ENCODE results near the gene MLYCD. TPM values are rescaled to one million over a fixed set of nuclear protein-coding genes. Genes with fewer than 3 reads are reported as not detected.
"Not testable (repeated sequence)": the region's sequence is repeated elsewhere in the genome, so short reads cannot be mapped to it uniquely, and the experiment has no call there.

MLYCD gene
- total RNA-seq, 1 donor = 5.1 TPM

GRCh38 chr16:83947642-83948234 is 48.8 kb downstream of the MLYCD start:
- H3K4me2 ChIP-seq (ENCODE audit: insufficient read depth, low read length) = no peak overlapping the region
- TF ChIP-seq, protein P1, sequence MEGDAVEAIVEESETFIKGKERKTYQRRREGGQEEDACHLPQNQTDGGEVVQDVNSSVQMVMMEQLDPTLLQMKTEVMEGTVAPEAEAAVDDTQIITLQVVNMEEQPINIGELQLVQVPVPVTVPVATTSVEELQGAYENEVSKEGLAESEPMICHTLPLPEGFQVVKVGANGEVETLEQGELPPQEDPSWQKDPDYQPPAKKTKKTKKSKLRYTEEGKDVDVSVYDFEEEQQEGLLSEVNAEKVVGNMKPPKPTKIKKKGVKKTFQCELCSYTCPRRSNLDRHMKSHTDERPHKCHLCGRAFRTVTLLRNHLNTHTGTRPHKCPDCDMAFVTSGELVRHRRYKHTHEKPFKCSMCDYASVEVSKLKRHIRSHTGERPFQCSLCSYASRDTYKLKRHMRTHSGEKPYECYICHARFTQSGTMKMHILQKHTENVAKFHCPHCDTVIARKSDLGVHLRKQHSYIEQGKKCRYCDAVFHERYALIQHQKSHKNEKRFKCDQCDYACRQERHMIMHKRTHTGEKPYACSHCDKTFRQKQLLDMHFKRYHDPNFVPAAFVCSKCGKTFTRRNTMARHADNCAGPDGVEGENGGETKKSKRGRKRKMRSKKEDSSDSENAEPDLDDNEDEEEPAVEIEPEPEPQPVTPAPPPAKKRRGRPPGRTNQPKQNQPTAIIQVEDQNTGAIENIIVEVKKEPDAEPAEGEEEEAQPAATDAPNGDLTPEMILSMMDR (IDR thresholded peaks at IDR 0.05; ENCODE audit: extremely low read depth, low read depth, low read length) = no peak
- no peak for DNase-seq (ENCODE audit: insufficient read length, low spot score, missing footprints)
- no peaks in the 10 kb centered on the region for H3K36me3 ChIP-seq (ENCODE audit: insufficient read depth, low read length)
- no peak overlapping the region for H3K27ac ChIP-seq (ENCODE audit: low read depth, low read length)
- H3K79me2 ChIP-seq (ENCODE audit: insufficient read depth, low read length) = no peaks in the 10 kb centered on the region
- H3K27me3 ChIP-seq (ENCODE audit: insufficient read depth, low read length) = no peaks in the 10 kb centered on the region
- H2AFZ ChIP-seq (ENCODE audit: low read length) = no peak overlapping the region
- H3K9me3 ChIP-seq (ENCODE audit: low read depth, low read length) = no peaks in the 10 kb centered on the region
- no peaks in the 10 kb centered on the region for H4K20me1 ChIP-seq (ENCODE audit: insufficient read depth, low read length)
- no peak overlapping the region for H3K4me3 ChIP-seq (ENCODE audit: insufficient read depth, low read length)
- peaks cover 4% of the 10 kb centered on the region for H3K4me1 ChIP-seq (ENCODE audit: insufficient read depth, low read length)

DNA sequence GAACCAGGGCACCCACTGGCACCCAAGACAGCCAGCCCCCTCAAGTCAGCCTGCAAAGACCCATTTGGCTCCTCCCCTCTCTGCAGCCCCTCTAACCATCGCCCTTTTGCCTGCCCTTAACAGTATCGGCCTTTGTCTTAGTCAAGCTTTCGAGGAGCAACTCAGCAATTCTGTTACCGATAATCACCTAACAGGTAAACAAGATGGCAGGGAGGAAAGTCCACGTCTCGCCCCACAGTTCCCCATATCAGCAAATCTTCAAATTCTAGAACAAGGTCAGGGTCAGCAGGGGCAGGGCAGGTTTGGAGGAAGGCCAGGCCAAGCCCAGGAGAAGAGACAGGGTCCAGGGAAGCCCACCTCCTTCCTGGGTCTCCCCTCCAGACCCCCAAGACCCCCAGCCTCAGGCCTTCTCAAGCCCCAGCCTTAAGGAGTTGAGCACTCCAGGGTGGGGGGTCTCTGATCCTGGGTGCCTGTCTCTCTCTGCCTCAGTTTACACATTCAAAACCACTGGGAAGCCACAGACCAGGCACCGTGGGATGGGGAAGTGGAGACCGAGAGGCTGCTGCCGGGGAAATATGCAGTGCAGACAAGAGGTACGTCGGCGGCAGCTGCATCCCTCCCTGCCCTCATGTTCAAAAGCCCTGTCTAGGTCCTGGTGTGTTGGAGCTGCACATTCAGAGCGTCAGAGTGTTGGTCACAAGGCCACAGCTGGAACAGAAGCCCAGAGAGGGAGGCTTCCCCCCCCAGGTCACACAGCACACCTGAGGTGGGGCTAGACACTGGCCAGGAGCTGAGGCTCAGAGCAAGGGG is 50.2 kb downstream of the MLYCD start:
- Histone ChIP-seq H3K4me2 (ENCODE audit: insufficient read depth, low read length) (no peak overlapping the region), H3K27ac (ENCODE audit: low read depth, low read length) (no peak overlapping the region)
- no peak for DNase-seq (ENCODE audit: insufficient read length, low spot score, missing footprints)

DNA sequence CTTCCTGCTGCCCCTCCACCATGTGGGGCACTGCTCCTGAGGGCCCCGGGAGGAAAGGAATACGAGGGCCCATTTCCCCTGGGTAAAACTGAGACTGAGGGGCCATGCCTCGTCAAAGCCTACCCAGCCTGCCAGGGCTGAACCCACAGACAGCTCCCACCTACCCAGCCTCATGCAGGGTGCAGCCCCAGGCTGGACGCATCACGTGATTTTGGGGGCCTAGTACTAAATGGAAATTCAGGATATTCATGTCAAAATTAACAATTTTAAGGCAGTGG is 50.7 kb downstream of the MLYCD start:
- H3K4me1 ChIP-seq (ENCODE audit: insufficient read depth, low read length) = peaks cover 17% of the 10 kb centered on the region
- no peak overlapping the region for H3K4me2 ChIP-seq (ENCODE audit: insufficient read depth, low read length)
- H3K9me3 ChIP-seq (ENCODE audit: low read depth, low read length) = no peaks in the 10 kb centered on the region
- H3K79me2 ChIP-seq (ENCODE audit: insufficient read depth, low read length) = peaks cover 4% of the 10 kb centered on the region
- DNase-seq (ENCODE audit: insufficient read length, low spot score, missing footprints) = no peak
- TF ChIP-seq, protein P1 (IDR thresholded peaks at IDR 0.05; ENCODE audit: extremely low read depth, low read depth, low read length) = no peak
- no peaks in the 10 kb centered on the region for H3K27me3 ChIP-seq (ENCODE audit: insufficient read depth, low read length)
- H4K20me1 ChIP-seq (ENCODE audit: insufficient read depth, low read length) = no peaks in the 10 kb centered on the region
- no peak overlapping the region for H2AFZ ChIP-seq (ENCODE audit: low read length)
- H3K36me3 ChIP-seq (ENCODE audit: insufficient read depth, low read length) = no peaks in the 10 kb centered on the region
- H3K27ac ChIP-seq (ENCODE audit: low read depth, low read length) = no peak overlapping the region
- no peak overlapping the region for H3K4me3 ChIP-seq (ENCODE audit: insufficient read depth, low read length)

More for the DNA sequence above, 50.2 kb downstream of the MLYCD start:
- Histone ChIP-seq H3K79me2 (ENCODE audit: insufficient read depth, low read length) (peaks cover 2% of the 10 kb centered on the region), H3K27me3 (ENCODE audit: insufficient read depth, low read length) (no peaks in the 10 kb centered on the region), H3K9me3 (ENCODE audit: low read depth, low read length) (no peaks in the 10 kb centered on the region), H3K4me3 (ENCODE audit: insufficient read depth, low read length) (no peak overlapping the region), H4K20me1 (ENCODE audit: insufficient read depth, low read length) (no peaks in the 10 kb centered on the region), H3K4me1 (ENCODE audit: insufficient read depth, low read length) (peaks cover 12% of the 10 kb centered on the region), H2AFZ (ENCODE audit: low read length) (no peak overlapping the region), H3K36me3 (ENCODE audit: insufficient read depth, low read length) (no peaks in the 10 kb centered on the region)
- TF ChIP-seq, protein P1 (IDR thresholded peaks at IDR 0.05; ENCODE audit: extremely low read depth, low read depth, low read length) = no peak

DNA sequence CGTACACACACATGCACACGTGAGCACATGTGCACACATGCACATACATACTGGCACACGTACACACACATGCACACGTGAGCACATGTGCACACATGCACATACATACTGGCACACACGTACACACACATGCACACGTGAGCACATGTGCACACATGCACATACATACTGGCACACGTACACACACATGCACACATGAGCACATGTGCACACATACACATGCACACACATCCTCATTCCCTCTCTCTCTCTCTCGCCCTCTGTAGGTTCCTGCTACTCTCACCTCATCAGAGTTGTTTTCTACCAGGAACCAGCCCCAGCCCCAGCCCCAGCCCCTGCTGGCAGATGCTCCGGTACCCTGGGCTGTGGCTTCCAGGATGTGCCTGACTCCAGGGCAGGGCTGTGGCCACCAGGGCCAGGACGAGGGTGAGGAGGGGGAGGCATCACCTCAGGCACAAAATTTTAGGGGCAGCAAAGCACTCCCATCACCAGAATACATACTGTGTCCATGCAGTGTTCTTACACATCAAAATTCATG is 52.0 kb downstream of the MLYCD start:
- Histone ChIP-seq H3K4me1 (ENCODE audit: insufficient read depth, low read length) (peaks cover 22% of the 10 kb centered on the region), H3K79me2 (ENCODE audit: insufficient read depth, low read length) (peaks cover 13% of the 10 kb centered on the region)
- not testable (repeated sequence) for DNase-seq (ENCODE audit: insufficient read length, low spot score, missing footprints); H3K36me3 ChIP-seq (ENCODE audit: insufficient read depth, low read length); H3K27me3 ChIP-seq (ENCODE audit: insufficient read depth, low read length); H3K9me3 ChIP-seq (ENCODE audit: low read depth, low read length); H3K4me3 ChIP-seq (ENCODE audit: insufficient read depth, low read length); H3K4me2 ChIP-seq (ENCODE audit: insufficient read depth, low read length); H4K20me1 ChIP-seq (ENCODE audit: insufficient read depth, low read length); H3K27ac ChIP-seq (ENCODE audit: low read depth, low read length); H2AFZ ChIP-seq (ENCODE audit: low read length)
